Stimulated activated CD4-positive, alpha-beta T cell treated with anti-CD3 and anti-CD28 coated beads, Interleukin-4, amount 100 ng/mL, for 4 hours (primary cell): Measurements from ENCODE around the gene MS4A6E.
A peak's percentile ranks its signal among the peaks of the same experiment; 100 is the strongest.
"Not testable (repeated sequence)": the region's sequence is repeated elsewhere in the genome, so short reads cannot be mapped to it uniquely, and the experiment has no call there.

Experiments used
- DNase-seq, 2 experiments: peaks; one replicate each; pipeline ENCODE4 v3.0.0-alpha.2; 2020

Gene MS4A6E

DNA sequence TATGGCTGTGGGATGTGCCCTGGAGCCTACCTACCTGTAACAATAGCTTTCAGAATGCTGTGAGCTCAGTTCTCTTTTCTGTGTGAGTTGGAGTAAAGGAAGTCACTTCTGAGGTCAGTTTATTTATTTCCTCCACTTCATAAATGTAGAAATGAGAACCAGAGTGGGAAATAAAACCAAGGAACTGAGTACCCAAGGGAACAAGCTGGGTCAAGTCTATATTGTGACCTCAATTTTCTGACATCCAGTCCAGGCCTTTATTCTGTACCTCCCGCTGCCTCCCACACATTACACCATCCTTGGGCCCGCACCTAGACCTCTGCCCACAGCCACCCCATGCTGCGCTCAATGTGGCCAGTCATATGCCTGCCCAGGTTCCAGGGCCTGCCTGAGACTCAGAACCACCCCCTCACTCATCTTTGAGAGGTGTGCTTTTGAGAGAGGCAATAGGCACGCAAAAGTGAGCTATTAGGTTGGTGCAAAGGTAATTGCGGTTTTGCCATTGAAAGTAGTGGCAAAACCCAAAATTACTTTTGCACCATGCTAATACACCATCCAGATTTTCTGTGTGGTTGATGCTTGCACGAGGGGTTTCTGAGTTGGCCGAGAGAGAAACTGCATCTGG, 9.8 kb downstream of the MS4A6E start:
- DNase-seq = no peak

GRCh38 chr11:60338053-60338452, 11.0 kb downstream of the MS4A6E start:
- no peak for DNase-seq

DNA sequence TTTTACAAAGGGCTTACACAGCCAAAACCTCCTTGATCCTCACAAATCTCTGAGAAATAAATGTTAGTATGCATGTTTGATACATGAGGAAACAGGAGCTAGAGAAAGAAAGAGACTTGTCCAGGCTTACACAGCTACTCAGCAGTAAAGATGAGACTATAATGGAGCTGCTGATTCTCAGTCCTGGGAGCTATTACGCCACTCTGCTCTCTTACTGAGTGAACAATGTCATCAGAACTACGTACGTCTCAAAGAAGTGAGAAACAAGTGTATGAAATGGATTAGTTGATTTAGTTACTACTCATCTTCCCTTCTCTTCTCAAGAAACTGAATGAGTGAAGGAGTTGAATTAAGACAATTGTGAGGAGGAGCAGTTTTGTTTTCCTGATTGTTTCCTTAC, 12.3 kb downstream of the MS4A6E start:
- DNase-seq = no peak

- DNase-seq = no peak
Measured at GRCh38 chr11:60343094-60343704, 16.1 kb downstream of the MS4A6E start.

- DNase-seq = no peak
Measured at GRCh38 chr11:60344146-60344545, 17.1 kb downstream of the MS4A6E start.

DNA sequence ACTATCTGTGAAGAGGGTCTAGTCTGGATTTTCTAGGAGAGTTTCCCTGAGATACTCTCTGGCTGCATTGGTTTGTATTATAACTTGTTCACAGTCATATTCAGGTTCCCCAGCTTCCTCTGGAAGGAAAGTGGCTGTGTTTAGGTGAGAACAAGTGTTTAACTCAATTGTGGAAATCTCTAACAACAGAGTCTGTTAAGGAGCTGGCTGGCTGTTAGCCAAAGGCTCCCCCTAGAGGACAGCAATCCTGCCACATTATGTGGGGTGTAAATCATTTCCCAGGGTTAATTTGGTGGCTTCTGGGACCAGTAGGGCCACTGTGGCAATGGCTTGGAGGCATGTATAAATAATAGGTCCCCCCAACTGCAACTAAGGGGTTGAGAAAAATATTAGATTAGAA, 18.4 kb downstream of the MS4A6E start:
- peak in 1 of 2 experiments; percentile 3 for DNase-seq

- no peak for DNase-seq
Measured at GRCh38 chr11:60347084-60347797, 20.2 kb downstream of the MS4A6E start.

GRCh38 chr11:60348116-60348515, 21.1 kb downstream of the MS4A6E start:
- DNase-seq = no peak

GRCh38 chr11:60349990-60350389, 22.9 kb downstream of the MS4A6E start:
- no peak for DNase-seq

DNA sequence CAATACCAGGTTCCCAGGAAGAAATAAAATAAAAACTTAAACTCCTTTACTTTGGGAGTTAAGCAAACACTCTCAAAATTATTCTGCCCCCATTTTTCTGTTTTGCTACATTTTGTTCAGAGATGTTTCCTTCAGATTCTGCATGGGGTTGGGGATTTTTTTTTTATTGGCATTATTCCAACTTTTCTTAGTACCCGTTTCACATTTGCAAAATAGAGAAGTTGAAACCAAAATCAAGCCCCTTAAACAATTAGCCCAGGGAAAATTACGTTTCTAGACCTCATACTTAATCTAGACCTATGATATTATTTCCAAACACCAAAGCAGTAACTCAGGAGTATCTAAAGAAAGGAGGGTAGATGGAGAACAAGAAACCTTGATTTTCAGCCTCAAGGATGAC, 30.7 kb downstream of the MS4A6E start:
- no peak for DNase-seq

DNA sequence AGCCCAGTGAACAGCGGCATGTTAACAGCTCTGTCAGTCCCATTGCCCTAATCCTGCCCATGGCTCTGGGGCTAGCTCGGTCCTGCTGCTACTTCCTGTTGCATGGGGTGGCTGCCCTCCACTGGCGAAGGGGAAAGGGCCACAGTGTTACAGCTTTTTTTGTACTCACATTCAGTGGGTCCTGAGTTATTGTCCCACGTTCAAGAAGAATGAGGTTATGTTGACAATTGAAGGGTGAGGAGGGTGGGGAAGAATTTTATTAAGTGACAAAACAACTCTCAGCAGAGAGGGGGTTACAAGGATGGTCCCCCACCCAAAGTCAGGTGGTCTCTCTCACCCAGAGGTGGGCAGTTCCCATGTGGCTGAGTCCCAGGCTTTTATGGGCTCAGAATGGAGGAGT, 33.6 kb downstream of the MS4A6E start:
- no peak for DNase-seq

- DNase-seq = no peak
Measured at GRCh38 chr11:60362241-60362640, 35.2 kb downstream of the MS4A6E start.

DNA sequence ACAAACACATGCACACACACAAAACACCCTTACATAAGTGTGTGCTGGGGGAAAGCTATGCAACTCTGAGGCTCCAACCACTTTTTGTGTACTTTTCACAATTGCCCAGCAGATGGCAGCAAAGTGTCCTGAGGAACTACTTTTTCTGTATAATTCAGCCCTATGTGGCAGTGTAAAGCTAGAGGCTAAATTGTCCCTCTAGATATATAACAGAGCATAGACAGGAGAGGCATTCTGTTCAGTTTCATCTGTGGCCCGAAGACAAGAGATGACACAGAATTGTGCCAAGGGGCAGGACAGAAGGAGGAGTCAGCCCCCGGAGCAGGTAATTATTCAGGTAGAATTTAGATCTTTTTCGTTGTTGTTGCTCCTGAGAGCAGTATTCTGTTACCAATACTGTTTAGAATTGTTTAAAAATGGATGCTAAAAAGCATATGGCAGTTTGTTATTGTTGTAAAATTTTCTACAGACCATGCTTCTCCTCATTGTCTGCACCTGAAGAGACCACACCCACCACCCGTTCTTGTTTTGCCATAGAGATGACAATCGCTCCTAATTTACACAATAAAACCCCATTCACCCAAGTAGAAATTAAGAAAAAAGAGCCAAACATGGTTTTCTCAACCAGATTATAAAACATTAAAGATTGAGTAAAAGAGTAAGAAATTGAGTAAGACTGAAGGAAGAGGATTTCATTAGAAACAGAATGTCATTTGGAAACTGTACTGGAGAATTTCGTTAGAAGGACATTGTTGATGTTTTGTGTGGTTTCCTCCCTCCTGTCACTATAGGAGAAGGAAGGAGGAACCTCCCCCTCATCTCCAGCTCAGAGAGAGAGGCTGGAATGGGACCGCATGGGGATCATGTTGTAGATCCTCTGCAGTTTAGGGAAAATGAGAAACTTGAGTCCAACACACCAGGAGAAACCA, 36.8 kb downstream of the MS4A6E start:
- DNase-seq = peak; percentile 35 to 42

GRCh38 chr11:60366262-60366904, 39.3 kb downstream of the MS4A6E start:
- not testable (repeated sequence) for DNase-seq

GRCh38 chr11:60367009-60367408, 40.0 kb downstream of the MS4A6E start:
- DNase-seq = no peak

GRCh38 chr11:60367896-60368295, 40.8 kb downstream of the MS4A6E start:
- DNase-seq = no peak

DNA sequence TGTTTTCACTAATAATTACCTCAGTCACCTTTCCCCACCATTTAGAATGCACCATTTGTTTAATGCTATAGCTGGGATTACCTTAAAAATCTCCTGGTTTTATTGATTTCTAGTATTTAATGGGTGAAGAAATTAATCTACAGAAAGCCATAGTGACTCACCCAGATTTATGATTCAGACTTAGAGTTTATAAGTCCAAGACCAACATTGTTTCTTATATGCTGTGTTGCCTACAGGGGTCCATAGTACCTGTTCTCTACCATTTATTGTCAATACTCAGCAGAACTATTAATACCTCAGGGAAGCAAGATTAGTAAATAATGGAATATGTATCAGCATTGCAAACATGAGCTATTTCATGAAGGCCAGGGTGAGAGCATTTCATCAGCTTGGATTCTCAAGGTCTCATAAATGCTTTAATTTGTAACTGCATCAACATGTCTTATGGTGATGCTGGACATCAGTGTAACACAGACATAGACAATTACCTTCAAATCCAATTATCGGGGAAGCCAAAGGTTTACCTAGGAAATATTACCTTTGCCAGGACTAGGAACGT, 43.3 kb downstream of the MS4A6E start:
- DNase-seq = no peak

DNA sequence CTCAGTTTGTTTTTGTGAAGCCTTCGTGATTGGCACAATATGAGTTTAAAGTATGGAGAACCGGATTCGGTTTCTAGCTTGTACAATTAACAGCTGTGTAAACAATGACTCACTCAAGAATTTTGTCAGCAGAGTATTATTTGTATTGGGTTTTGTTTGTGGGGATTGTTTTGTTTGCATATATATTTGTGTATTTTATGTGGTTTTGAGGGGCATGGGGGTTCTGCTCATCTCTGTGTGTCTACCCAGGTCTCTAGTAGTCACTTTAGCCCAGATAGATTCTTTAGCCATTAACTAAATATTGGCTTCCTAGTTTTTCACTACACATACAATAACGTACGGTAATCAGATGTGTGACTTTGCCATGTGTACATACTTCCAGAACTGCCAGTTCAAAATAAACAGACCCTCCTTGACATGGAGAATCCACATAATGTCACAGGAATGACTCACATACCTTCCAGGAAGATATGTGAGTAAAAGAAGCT, 43.8 kb downstream of the MS4A6E start:
- no peak for DNase-seq

GRCh38 chr11:60371386-60371785, 44.3 kb downstream of the MS4A6E start:
- DNase-seq = no peak

- DNase-seq = no peak
Measured at GRCh38 chr11:60371854-60372253, 44.8 kb downstream of the MS4A6E start.

DNA sequence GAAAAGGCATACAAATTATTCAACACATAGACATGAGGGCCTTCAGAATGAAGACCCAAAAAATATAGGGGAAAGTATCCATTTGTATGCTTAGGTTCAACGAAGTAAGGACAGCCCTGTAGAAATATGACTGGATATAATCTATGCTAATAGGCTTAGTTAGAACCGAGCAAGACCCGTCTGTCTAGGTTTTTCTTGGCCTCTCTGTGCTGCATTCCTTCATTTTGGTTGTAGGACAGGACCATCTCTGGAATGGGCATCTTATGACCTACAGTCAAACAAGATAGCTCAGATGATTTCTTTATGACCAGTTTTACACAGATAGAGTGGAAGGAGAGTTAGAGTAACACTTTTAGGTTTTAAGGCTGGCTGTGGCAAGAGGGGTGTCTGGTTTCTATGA, 45.7 kb downstream of the MS4A6E start:
- no peak for DNase-seq

DNA sequence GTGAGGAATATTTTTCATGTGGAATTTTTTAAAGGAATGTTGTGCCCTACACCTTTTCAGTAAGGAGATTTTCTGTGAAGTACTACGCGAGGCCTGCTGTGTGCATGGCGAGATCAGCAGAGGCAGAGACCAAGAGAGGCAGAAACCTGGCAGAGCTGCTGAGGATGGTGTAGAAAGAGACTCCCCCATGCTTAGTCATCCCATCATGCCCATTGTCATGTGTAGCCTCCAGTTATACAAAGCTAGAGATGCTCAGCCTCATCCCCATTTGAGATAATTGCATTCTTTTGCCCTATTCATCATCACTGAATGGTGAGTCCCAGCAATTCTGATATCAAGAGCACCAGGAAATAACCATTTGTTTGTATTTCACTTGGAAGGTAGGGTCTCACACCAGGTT, 48.3 kb downstream of the MS4A6E start:
- no peak for DNase-seq
